HG03520 (cell line): ENCODE data around the gene TRIM54.
A peak's percentile ranks its signal among the peaks of the same experiment; 100 is the strongest.

Source experiments
- ATAC-seq: cut with Tn5 transposase; IDR thresholded peaks from one replicate; pipeline ENCODE4 v1.9.1; 2021; ENCODE audit warnings: mild to moderate bottlenecking, moderate library complexity; ENCODE audit not compliant: unreplicated experiment

TRIM54 gene

GRCh38 chr2:27353762-27354596 lies 71.8 kb downstream of the TRIM54 start:
- no peak for ATAC-seq

- ATAC-seq = no peak
These were observed 72.3 kb downstream of the TRIM54 start for GRCh38 chr2:27354597-27354927.

DNA sequence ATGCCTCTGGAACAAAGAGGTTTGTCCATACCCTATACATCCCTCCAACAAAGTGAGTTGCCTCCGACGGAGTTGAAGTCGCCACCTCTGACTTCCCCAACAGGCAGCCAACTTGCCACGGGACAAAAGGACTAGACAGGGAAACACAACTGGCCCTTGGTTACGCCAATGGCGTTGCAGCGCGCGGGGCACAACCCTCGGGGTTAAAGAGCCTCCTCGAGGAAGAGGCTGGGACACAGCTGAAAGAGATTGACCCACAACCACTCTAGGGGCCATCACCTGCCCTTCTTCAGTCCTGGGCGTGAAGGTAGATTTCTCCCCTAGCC lies 73.8 kb downstream of the TRIM54 start:
- peak; percentile 35 for ATAC-seq

DNA sequence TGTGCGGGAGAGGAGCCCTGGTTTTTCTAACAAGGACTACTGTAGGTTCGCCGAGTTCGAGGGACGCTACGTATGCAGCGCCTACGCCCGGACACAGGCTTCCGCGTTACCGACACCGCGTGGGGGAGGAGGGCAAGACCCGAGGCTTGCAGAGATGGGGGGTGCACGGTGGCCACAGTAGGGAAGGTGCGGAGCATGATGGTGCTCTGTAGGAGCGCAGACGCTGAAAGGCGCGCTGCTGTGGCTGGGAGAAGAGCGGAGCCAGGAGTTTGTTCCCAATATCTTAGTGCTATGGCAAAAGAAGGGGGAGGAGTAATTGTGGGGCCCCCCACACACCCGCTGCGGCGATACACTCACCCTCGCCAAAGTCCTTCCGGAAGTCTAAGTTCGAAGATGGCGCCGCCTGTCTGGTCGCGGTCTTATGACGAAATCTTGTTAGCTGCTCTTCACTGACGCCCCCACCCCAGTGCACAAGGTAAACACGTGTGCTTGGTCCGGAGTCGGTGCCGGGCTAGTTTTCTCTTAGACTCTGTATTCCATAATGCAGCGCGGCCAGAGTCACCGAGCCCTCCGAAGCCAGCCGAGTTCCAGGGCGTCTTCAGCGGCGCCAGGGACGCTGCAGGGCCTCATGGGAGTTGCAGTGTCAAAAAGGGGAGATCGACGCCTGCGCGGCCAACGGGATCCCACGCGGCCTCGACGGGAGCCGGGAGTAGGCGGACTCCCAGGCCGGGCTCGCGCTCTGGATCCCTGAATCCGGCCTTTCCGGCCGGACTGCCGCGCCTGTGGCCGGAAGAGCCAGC lies 74.4 kb downstream of the TRIM54 start, which contains the start of gene GTF3C2:
GTF3C2 (minus strand) TSS at position 383 of the 800 bp plus-strand sequence. CDS start 13,210 bp downstream, outside the sequence.
- peak; percentile 77 for ATAC-seq
